GM19468 (cell line): ENCODE measurements around the gene MXI1.
"Not testable (repeated sequence)": the region's sequence is repeated elsewhere in the genome, so short reads cannot be mapped to it uniquely, and the experiment has no call there.

ENCODE experiments used
- ATAC-seq: cut with Tn5 transposase; IDR thresholded peaks from one replicate; pipeline ENCODE4 v1.9.1; 2021; ENCODE audit warnings: mild to moderate bottlenecking, moderate library complexity, moderate number of reproducible peaks; ENCODE audit not compliant: unreplicated experiment; ENCODE audit errors: extremely low read depth

The MXI1 gene

GRCh38 chr10:110268442-110268841 is 61.0 kb downstream of the MXI1 start:
- peak; percentile 60 for ATAC-seq

DNA sequence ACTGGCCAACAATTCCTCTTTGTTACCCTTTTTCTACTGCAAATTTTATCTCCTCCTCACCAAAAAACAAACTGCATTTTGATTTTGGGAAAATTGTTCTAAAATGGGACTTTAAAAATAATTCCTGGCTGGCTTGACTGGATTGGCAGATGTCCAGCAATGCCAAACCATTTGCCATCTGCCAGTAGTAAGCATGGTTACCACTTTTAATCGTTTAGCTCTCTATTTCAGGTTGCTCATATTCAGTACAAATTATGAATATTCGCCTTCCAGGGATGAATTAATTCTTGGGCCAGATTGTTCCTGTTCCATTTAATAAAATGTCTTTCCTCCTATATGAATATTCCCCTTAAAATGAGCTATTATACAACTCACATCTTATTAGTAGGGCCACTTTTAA is 61.6 kb downstream of the MXI1 start:
- no peak for ATAC-seq

GRCh38 chr10:110269374-110270318 is 62.2 kb downstream of the MXI1 start:
- ATAC-seq: no peak

DNA sequence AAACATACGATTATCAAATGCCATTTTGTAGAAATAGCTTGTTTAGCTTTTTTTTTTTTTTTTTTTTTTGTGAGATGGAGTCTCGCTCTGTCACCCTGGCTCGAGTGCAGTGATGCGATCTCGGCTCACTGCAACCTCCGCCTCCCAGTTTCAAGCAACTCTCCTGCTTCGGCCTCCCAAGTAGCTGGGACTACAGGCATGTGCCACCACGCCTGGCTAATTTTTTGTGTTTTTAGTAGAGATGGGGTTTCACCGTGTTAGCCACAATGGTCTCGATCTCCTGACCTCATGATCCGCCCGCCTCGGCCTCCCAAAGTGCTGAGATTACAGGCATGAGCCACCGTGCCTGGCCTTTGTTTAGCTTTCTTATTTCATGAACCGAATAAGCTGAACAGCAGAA is 65.6 kb downstream of the MXI1 start:
- not testable (repeated sequence) for ATAC-seq

- ATAC-seq: no peak
Observed at GRCh38 chr10:110273474-110273873, 66.1 kb downstream of the MXI1 start.

- no peak for ATAC-seq
Observed at GRCh38 chr10:110274072-110274627, 66.7 kb downstream of the MXI1 start.

DNA sequence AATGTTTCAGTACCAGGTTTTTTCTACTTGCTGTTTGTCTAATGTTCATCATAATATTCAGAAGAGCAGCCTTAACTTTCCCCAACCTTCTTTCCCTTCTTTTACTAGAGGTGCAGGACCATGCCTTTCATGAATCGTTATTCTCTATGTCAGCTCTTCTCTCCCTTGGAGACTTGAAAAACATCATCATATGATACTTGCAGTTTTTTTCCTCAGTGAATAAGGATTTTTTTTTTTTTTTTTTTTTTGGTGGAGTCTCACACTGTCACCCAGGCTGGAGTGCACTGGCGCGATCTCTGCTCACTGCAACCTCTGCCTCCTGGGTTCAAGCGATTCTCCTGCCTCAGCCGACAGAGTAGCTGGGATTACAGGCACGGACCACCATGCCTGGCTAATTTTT is 67.2 kb downstream of the MXI1 start:
- ATAC-seq: no peak

DNA sequence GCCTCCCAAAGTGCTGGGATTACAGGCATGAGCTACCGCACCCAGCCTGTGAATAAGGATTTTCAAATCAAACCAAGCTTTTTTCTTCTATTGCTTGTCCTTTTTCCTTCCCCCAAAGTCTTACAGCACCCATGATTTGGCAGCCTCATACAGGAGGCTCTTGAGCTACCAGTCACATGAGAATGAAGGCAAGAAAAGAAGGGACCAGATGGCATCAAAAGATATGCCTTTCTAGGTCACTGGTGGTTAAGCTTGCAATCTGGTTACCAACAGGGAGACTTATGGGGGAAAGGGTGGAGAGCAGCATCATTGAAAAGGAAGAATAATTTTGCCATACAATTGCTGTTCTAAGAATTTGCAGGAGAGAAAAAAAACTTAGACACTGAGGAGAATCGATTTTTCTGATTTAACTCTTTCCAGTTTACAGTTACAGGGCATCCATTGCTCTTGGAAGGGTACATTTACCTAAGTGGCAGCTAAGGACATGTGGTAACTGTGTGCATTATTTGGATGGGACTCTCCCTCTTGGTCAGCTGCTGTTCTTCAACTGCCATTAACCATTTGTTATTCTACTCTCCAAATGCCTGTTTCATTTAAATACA is 67.8 kb downstream of the MXI1 start:
- no peak for ATAC-seq

- no peak for ATAC-seq
Observed at GRCh38 chr10:110276603-110277002, 69.2 kb downstream of the MXI1 start.

- ATAC-seq: no peak
Observed at GRCh38 chr10:110277591-110277990, 70.2 kb downstream of the MXI1 start.

DNA sequence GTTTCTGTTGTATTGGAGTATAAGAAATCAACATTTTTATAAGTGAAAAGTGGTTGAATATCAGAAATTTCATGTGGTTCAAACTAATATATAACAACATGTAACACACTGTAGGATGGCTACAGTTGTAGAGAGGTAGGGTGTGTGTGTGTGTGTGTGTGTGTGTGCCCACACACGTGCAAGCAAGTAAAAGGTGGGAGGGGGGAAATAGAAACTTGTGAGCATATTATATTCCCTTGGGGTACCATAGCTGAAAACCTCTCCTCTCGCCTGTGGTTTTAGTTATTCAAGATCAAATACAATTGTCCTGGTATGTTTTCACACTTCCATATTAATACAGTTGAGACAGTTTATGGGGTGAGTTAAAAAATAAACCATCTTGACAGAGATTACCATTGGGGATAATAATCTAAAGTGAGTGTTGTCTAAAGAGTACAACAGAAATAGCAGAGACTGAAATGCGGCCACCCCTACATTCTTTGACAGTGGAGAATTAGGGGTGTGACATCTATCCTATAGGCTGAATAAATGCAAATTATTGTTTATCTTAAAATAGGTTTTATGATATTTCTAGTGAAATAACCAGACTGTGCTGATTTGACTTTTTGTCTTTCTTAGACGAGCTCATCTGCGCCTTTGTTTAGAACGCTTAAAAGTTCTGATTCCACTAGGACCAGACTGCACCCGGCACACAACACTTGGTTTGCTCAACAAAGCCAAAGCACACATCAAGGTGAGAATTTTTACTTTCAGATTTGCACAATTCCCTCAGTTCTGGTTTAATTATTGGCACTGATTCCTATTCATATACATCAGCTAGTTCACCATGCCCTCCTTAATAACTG is 71.4 kb downstream of the MXI1 start:
- no peak for ATAC-seq

DNA sequence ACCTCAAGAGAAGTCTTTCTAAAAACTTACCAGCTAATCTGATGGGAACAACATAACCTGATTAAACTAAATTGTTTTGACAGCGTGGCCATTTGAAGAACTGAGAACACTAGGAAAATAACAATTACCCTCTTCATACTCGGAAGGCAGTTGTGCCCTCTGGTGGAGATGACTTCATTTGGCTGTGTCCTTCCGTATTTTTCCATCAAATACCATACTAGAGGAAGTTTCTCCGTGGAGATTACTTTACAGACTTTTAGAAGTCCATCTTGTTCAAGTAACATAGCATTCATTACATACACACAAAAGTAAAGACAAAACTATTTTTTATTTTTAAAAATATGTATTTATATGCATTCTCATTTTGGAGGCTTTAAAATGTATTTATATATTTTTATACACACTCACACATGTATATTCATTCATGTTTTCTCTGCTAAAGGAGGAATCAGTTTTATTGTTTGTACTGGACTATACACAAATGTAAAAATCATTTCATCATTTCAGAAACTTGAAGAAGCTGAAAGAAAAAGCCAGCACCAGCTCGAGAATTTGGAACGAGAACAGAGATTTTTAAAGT is 72.1 kb downstream of the MXI1 start:
- no peak for ATAC-seq

- no peak for ATAC-seq
Observed at GRCh38 chr10:110284262-110284661, 76.9 kb downstream of the MXI1 start.

DNA sequence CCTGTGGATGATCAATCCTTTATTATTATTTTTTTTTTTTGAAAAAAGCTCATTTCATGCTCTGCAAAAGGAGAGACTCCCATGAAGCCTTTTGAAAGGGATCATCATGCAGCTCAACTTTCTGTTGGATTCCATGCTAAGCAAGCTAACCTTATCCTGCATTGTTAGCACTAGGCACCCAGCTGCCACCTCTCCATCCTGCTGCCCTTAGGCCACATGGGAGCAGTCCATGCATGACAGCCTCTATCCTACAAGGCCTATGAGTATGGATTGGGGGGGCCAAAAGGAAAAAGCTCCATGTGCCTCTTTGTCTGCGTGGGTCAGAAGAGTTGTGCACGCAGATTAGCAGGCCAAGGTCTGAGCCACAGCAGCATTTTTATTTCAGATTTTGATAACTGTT is 78.1 kb downstream of the MXI1 start:
- ATAC-seq: no peak

- ATAC-seq: no peak
Observed at GRCh38 chr10:110286841-110287240, 79.4 kb downstream of the MXI1 start.

DNA sequence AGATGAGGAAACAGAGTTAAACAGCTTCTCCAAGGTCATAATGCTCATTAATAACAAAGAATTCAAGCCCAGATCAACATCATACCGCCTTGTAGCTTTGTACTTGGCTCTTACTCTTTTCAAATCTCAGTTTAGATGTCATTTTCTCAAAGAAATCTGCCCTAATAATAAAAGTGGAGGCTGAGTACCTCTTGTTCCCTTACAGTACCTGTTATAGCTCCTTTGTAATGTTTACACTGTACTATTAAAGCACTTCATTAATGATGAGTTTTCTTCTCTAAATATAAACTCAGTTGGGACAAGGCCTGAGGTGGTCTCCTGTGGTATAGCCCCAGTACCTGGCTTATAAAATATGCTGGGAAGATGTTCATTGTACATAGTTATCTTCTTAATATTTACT is 89.6 kb downstream of the MXI1 start:
- no peak for ATAC-seq

- ATAC-seq: no peak
Observed at GRCh38 chr10:110300486-110300986, 93.1 kb downstream of the MXI1 start.

GRCh38 chr10:110303681-110304080 is 96.3 kb downstream of the MXI1 start:
- ATAC-seq: no peak

- peak; percentile 3 for ATAC-seq
Observed at GRCh38 chr10:110304394-110304779, 97.0 kb downstream of the MXI1 start.
